ENCODE measurements around the gene CDK5RAP2.
A peak's percentile ranks its signal among the peaks of the same experiment; 100 is the strongest.

CDK5RAP2 gene

GRCh38 chr9:120396418-120396817, 183.5 kb downstream of the CDK5RAP2 start:
- H3K27me3 ChIP-seq (ENCODE audit: low read depth, low read length) = no peaks in the 10 kb centered on the region
- peaks cover 18% of the 10 kb centered on the region for H3K4me1 ChIP-seq (ENCODE audit: low read length)
- H3K79me2 ChIP-seq (ENCODE audit: low read length) = no peaks in the 10 kb centered on the region
- peak overlapping the region; percentile 56 for H3K27ac ChIP-seq (ENCODE audit: low read length)
- TF ChIP-seq CTCF (IDR thresholded peaks at IDR 0.05; ENCODE audit: low read depth, low read length) (no peak), EZH2phosphoT487 (IDR thresholded peaks at IDR 0.05; ENCODE audit: low read depth) (no peak)
- H3K9me3 ChIP-seq (ENCODE audit: insufficient read depth, low read length) = no peaks in the 10 kb centered on the region
- H3K36me3 ChIP-seq (replicated peaks; ENCODE audit: low read depth, low read length) = peaks cover 70% of the 10 kb centered on the region
- peaks cover 10% of the 10 kb centered on the region for H4K20me1 ChIP-seq (ENCODE audit: insufficient read depth, low read length)
- no peak overlapping the region for H2AFZ ChIP-seq (ENCODE audit: low read depth, low read length)
- H3K4me3 ChIP-seq (ENCODE audit: low read length) = no peak overlapping the region
- H3K4me2 ChIP-seq (ENCODE audit: low read length) = peak overlapping the region; percentile 48
- H3K9ac ChIP-seq (ENCODE audit: low read length) = no peak overlapping the region

GRCh38 chr9:120395376-120395775, 184.6 kb downstream of the CDK5RAP2 start:
- Histone ChIP-seq H3K27me3 (ENCODE audit: low read depth, low read length) (no peaks in the 10 kb centered on the region), H3K27ac (ENCODE audit: low read length) (peak overlapping the region; percentile 56; the same call in 1 of the 2 replicates), H2AFZ (ENCODE audit: low read depth, low read length) (no peak overlapping the region), H3K9me3 (ENCODE audit: insufficient read depth, low read length) (no peaks in the 10 kb centered on the region), H4K20me1 (ENCODE audit: insufficient read depth, low read length) (peaks cover 10% of the 10 kb centered on the region), H3K36me3 (replicated peaks; ENCODE audit: low read depth, low read length) (peaks cover 66% of the 10 kb centered on the region), H3K9ac (ENCODE audit: low read length) (no peak overlapping the region), H3K4me2 (ENCODE audit: low read length) (peak overlapping the region; percentile 48; the same call in 1 of the 2 replicates), H3K4me1 (ENCODE audit: low read length) (peaks cover 18% of the 10 kb centered on the region), H3K4me3 (ENCODE audit: low read length) (no peak overlapping the region), H3K79me2 (ENCODE audit: low read length) (no peaks in the 10 kb centered on the region)
- no peak for TF ChIP-seq EZH2phosphoT487 (IDR thresholded peaks at IDR 0.05; ENCODE audit: low read depth)
- no peak for TF ChIP-seq CTCF (IDR thresholded peaks at IDR 0.05; ENCODE audit: low read depth, low read length)

GRCh38 chr9:120394058-120394669, 185.8 kb downstream of the CDK5RAP2 start:
- H3K4me2 ChIP-seq (ENCODE audit: low read length) = no peak overlapping the region
- TF ChIP-seq CTCF (IDR thresholded peaks at IDR 0.05; ENCODE audit: low read depth, low read length) (no peak), EZH2phosphoT487 (IDR thresholded peaks at IDR 0.05; ENCODE audit: low read depth) (no peak)

GRCh38 chr9:120393386-120394057, 186.4 kb downstream of the CDK5RAP2 start:
- Histone ChIP-seq H3K9me3 (ENCODE audit: insufficient read depth, low read length) (no peaks in the 10 kb centered on the region), H3K27me3 (ENCODE audit: low read depth, low read length) (no peaks in the 10 kb centered on the region), H3K4me1 (ENCODE audit: low read length) (peaks cover 18% of the 10 kb centered on the region), H4K20me1 (ENCODE audit: insufficient read depth, low read length) (peaks cover 10% of the 10 kb centered on the region), H2AFZ (ENCODE audit: low read depth, low read length) (no peak overlapping the region), H3K4me2 (ENCODE audit: low read length) (no peak overlapping the region), H3K9ac (ENCODE audit: low read length) (no peak overlapping the region), H3K79me2 (ENCODE audit: low read length) (no peaks in the 10 kb centered on the region), H3K4me3 (ENCODE audit: low read length) (no peak overlapping the region), H3K36me3 (replicated peaks; ENCODE audit: low read depth, low read length) (peaks cover 62% of the 10 kb centered on the region), H3K27ac (ENCODE audit: low read length) (no peak overlapping the region)
- TF ChIP-seq CTCF (IDR thresholded peaks at IDR 0.05; ENCODE audit: low read depth, low read length) = no peak
- TF ChIP-seq EZH2phosphoT487 (IDR thresholded peaks at IDR 0.05; ENCODE audit: low read depth) = no peak

More at GRCh38 chr9:120394058-120394669, 185.8 kb downstream of the CDK5RAP2 start:
- peaks cover 61% of the 10 kb centered on the region for H3K36me3 ChIP-seq (replicated peaks; ENCODE audit: low read depth, low read length)
- peaks cover 18% of the 10 kb centered on the region for H3K4me1 ChIP-seq (ENCODE audit: low read length)
- H3K9me3 ChIP-seq (ENCODE audit: insufficient read depth, low read length) = no peaks in the 10 kb centered on the region
- H4K20me1 ChIP-seq (ENCODE audit: insufficient read depth, low read length) = peaks cover 10% of the 10 kb centered on the region
- H2AFZ ChIP-seq (ENCODE audit: low read depth, low read length) = no peak overlapping the region
- H3K9ac ChIP-seq (ENCODE audit: low read length) = no peak overlapping the region
- H3K79me2 ChIP-seq (ENCODE audit: low read length) = no peaks in the 10 kb centered on the region
- no peaks in the 10 kb centered on the region for H3K27me3 ChIP-seq (ENCODE audit: low read depth, low read length)
- H3K27ac ChIP-seq (ENCODE audit: low read length) = no peak overlapping the region
- no peak overlapping the region for H3K4me3 ChIP-seq (ENCODE audit: low read length)
